Progenitor cell of endocrine pancreas (in vitro differentiated cells): Measurements from ENCODE around the gene TPO. TPM values are rescaled to one million over a fixed set of nuclear protein-coding genes. Genes with fewer than 3 reads are reported as not detected.

Experiments
- DNase-seq: peaks from one replicate; pipeline ENCODE4 v3.0.0; 2021; ENCODE audit warnings: low spot score; ENCODE audit not compliant: unreplicated experiment
- H3K27ac Mint-ChIP-seq: 2 replicates; pipeline ENCODE4 v1.8.0; 2021; ENCODE audit warnings: mild to moderate bottlenecking, moderate library complexity, mixed read lengths
- H3K27me3 Mint-ChIP-seq: 2 replicates; pipeline ENCODE4 v1.8.0; 2021; ENCODE audit warnings: mixed read lengths
- H3K36me3 Mint-ChIP-seq: 2 replicates; pipeline ENCODE4 v1.8.0; 2022; ENCODE audit warnings: mixed read lengths; ENCODE audit not compliant: insufficient read depth
- H3K4me1 Mint-ChIP-seq: 2 replicates; pipeline ENCODE4 v1.8.0; 2021; ENCODE audit warnings: low read depth, mixed read lengths
- H3K4me3 Mint-ChIP-seq: 2 replicates; pipeline ENCODE4 v1.8.0; 2021; ENCODE audit warnings: low read depth, mild to moderate bottlenecking, moderate library complexity, mixed read lengths
- H3K9me3 Mint-ChIP-seq: 2 replicates; pipeline ENCODE4 v1.8.0; 2021; ENCODE audit warnings: low read depth, mixed read lengths
- CTCF ChIP-seq: fragments of 200-600 bp; sonication (generic); IDR thresholded peaks from one replicate; pipeline ENCODE4 v1.5.0; 2021; ENCODE audit warnings: antibody characterized with exemption, mild to moderate bottlenecking; ENCODE audit not compliant: unreplicated experiment
- total RNA-seq: library from RNA; stranded (reverse); gene quantifications from 2 replicates; pipeline ENCODE4 v1.2.1, GENCODE V29; 2021

The TPO gene
- total RNA-seq, 1 donor from 2014 or later: not detected

DNA sequence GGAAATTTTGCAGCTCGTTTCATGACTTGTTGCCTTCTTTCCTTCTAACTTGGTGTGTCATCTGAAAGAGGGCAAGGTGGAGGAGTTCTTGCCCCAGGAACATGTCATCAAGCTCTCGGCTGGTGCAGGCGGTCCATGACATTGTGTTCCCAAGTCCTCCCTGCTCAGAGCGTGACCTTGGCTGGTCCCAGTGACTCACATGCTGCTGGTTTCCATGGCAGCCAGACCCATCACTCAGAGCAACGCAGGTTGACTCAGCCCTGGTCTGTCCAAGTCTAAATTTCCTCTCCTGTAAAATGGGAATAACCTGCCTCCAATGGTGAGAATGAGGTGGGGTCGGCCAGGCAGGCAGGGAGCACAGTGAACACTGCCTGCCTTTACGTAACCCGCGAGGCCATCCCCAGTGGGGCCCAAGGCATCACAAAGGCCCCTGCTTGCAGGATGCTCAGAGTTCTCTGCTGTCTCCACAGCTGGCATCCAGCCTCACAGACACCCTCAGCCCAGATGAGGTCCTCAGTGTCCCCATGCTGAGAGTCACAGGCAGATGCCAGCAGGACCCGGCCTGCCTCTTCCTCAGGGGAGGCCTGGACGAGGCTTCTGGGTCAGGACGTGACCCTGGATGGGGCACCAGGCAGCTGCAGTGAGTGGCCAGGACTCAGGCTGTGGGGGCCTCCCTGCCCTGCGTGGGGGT is 143.7 kb downstream of the TPO start:
- no peak overlapping the region for H3K27ac Mint-ChIP-seq
- H3K4me1 Mint-ChIP-seq: peaks cover 1% of the 10 kb centered on the region
- H3K36me3 Mint-ChIP-seq: no peaks in the 10 kb centered on the region
- H3K4me3 Mint-ChIP-seq: no peak overlapping the region
- TF ChIP-seq CTCF: no peak
- H3K9me3 Mint-ChIP-seq: no peaks in the 10 kb centered on the region
- DNase-seq: no peak
- H3K27me3 Mint-ChIP-seq: peaks cover 42% of the 10 kb centered on the region

- peaks cover 38% of the 10 kb centered on the region for H3K27me3 Mint-ChIP-seq
- no peaks in the 10 kb centered on the region for H3K36me3 Mint-ChIP-seq
- no peaks in the 10 kb centered on the region for H3K9me3 Mint-ChIP-seq
- peaks cover 1% of the 10 kb centered on the region for H3K4me1 Mint-ChIP-seq
- H3K27ac Mint-ChIP-seq: no peak overlapping the region
- H3K4me3 Mint-ChIP-seq: no peak overlapping the region
- DNase-seq: no peak
- no peak for TF ChIP-seq CTCF
Observed at GRCh38 chr2:1557467-1557820, 144.2 kb downstream of the TPO start.

DNA sequence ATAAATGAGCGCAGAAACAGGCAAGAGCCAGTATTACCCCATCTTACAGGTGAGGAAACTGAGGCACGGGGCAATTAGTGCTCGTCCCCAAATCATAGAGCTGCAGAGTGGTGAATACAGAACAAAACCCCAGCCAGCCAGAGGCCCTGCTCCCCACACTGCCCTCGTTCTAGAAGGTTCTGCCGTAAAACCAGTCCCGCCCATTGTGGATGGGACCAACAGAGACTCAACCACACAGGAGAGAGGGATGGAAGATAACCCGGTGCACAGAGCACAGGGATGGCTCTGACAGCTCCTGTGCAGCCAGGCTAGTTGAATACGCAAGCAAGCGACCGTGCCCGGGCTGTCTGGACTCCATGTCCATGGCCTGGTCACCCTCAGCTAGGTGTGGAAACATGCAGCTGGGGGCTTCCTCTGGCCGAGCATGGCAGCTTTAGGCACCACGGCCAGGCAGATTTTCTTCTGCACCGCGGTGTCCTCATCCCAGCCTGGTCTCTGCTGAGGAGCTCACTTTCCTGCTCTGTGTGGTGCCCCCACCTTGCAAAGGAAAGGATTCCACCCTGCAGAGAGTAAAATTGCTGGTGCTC is 146.4 kb downstream of the TPO start:
- Mint-ChIP-seq H3K27me3 (peaks cover 33% of the 10 kb centered on the region), H3K4me3 (no peak overlapping the region), H3K27ac (no peak overlapping the region), H3K9me3 (no peaks in the 10 kb centered on the region), H3K36me3 (no peaks in the 10 kb centered on the region), H3K4me1 (no peaks in the 10 kb centered on the region)
- no peak for DNase-seq
- TF ChIP-seq CTCF: no peak

GRCh38 chr2:1561259-1561658 is 148.0 kb downstream of the TPO start:
- Mint-ChIP-seq H3K27me3 (peaks cover 30% of the 10 kb centered on the region), H3K4me3 (no peak overlapping the region), H3K4me1 (no peaks in the 10 kb centered on the region), H3K27ac (no peak overlapping the region), H3K9me3 (no peaks in the 10 kb centered on the region), H3K36me3 (no peaks in the 10 kb centered on the region)
- no peak for DNase-seq
- TF ChIP-seq CTCF: no peak

GRCh38 chr2:1561811-1562421 is 148.7 kb downstream of the TPO start:
- Mint-ChIP-seq H3K4me3 (no peak overlapping the region), H3K9me3 (peaks cover 2% of the 10 kb centered on the region), H3K27me3 (peaks cover 30% of the 10 kb centered on the region), H3K4me1 (no peaks in the 10 kb centered on the region), H3K36me3 (no peaks in the 10 kb centered on the region), H3K27ac (no peak overlapping the region)
- TF ChIP-seq CTCF: no peak
- DNase-seq: no peak
